PC-9 (cell line): ENCODE data around the gene ZSCAN5A.

Experiments used
- EZH2 ChIP-seq: fragments of 200-600 bp; sonication (generic); IDR thresholded peaks from 2 replicates; pipeline ENCODE4 v1.8.0; 2017; ENCODE audit warnings: antibody characterized with exemption, low read depth
- TF ChIP-seq, protein P1 (sequence below): fragments of 200-600 bp; sonication (generic); conservative IDR thresholded peaks from 2 replicates; pipeline ENCODE4 v1.6.1; 2017; ENCODE audit warnings: mixed run types, antibody characterized with exemption, mild to moderate bottlenecking, moderate library complexity

DNA sequence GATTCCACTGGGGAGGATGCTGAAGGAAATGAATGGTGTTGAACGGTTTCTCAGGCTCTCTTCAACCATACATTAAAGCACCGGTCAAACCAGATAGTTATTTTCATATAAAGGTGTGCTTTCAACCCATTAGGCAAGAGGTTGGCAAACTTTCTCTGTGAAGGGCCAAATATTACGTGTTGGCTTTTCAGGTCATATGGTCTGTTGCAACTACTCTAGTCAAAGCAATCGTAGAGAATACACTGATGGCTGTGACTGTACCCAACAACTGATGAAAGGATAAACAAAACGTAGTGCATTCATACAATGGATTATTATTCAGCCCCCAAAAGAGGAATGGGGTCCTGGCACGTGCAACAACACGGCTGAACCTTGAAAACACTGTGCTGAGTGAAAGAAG lies 5.8 kb downstream of the ZSCAN5A start:
- TF ChIP-seq EZH2 = no peak
- TF ChIP-seq, protein P1, sequence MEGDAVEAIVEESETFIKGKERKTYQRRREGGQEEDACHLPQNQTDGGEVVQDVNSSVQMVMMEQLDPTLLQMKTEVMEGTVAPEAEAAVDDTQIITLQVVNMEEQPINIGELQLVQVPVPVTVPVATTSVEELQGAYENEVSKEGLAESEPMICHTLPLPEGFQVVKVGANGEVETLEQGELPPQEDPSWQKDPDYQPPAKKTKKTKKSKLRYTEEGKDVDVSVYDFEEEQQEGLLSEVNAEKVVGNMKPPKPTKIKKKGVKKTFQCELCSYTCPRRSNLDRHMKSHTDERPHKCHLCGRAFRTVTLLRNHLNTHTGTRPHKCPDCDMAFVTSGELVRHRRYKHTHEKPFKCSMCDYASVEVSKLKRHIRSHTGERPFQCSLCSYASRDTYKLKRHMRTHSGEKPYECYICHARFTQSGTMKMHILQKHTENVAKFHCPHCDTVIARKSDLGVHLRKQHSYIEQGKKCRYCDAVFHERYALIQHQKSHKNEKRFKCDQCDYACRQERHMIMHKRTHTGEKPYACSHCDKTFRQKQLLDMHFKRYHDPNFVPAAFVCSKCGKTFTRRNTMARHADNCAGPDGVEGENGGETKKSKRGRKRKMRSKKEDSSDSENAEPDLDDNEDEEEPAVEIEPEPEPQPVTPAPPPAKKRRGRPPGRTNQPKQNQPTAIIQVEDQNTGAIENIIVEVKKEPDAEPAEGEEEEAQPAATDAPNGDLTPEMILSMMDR = no peak
